Tongue (tissue), 1 donor: ENCODE results near the gene SAMD15. TPM values are rescaled to one million over a fixed set of nuclear protein-coding genes. Genes with fewer than 3 reads are reported as not detected.

ENCODE experiments used
- total RNA-seq: library from RNA; depleted of rRNA; stranded (reverse); fragments of >200 nt; gene quantifications from one replicate; pipeline ENCODE4 v1.2.3, GENCODE V29; 2014

SAMD15 gene
- total RNA-seq, 1 donor from 2014 or later = 0.51 TPM

Other genes with a start within 250 kb of the SAMD15 start
- 0.41 TPM for gene ZDHHC22, start 235.6 kb upstream of the SAMD15 start, total RNA-seq
- gene TMEM63C, start 195.6 kb upstream of the SAMD15 start, total RNA-seq = 0.92 TPM
- gene NGB, start 106.2 kb upstream of the SAMD15 start, total RNA-seq = not detected
- 26.8 TPM for gene POMT2, start 56.5 kb upstream of the SAMD15 start, total RNA-seq
- gene GSTZ1, start 56.3 kb upstream of the SAMD15 start, total RNA-seq = 8.9 TPM
- gene TMED8, start 285 bp upstream of the SAMD15 start, total RNA-seq = 7.2 TPM
- not detected for gene NOXRED1, start 46.1 kb downstream of the SAMD15 start, total RNA-seq
- 21.1 TPM for gene VIPAS39, start 80.2 kb downstream of the SAMD15 start, total RNA-seq
- gene AHSA1, start 80.7 kb downstream of the SAMD15 start, total RNA-seq = 132 TPM
- gene ISM2, start 121.4 kb downstream of the SAMD15 start, total RNA-seq = not detected
- 37.3 TPM for gene SPTLC2, start 239.3 kb downstream of the SAMD15 start, total RNA-seq